Stimulated activated CD8-positive, alpha-beta memory T cell treated with anti-CD3 and anti-CD28 coated beads, Interleukin-2, amount 100 ng/mL, for 48 hours (primary cell): ENCODE measurements around the gene SMIM44.

Source experiments
- DNase-seq, 2 donors: peaks; one replicate each; pipeline ENCODE4 v3.0.0-alpha.2; 2020; ENCODE audit warnings: low read depth in 2 of 2

The SMIM44 gene

DNA sequence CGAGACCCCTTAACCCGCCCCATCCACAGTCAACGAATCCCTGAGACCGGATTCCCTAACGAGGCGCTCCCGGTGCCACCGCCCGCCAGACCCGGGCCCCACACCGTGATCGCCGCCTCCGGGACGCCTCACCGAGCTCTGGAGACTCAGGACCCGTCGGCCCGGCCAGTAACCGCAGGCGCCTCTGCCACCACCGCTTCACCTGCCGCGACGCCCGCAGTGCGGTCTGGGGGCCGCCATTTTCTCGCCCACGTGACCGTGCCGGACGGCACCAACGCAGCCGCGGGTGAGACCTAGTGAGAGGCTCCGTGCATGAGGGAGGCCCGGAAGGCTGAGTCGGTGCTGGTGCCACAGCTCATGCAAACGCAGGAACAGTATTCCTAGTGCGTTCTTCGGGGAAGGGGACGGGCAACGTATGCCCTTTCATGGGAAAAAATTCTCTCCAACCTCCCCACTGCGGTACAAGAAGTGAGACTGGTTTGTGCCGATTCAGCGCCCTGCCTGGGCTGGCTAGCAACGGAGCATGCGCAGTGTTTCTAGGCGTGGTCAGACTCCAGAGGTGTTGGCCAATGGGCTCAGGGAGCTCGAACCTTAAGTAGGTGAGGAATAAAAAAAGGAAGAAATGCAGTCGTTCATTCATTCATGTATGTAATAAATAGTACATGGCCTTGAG lies 17.3 kb upstream of the SMIM44 start, which contains the start of gene DOHH:
TSS of gene DOHH (minus strand) at position 246 of the 673 bp plus-strand sequence. CDS start 3,860 bp downstream, outside the sequence.
- DNase-seq, result peak; percentile 93 to 94

DNA sequence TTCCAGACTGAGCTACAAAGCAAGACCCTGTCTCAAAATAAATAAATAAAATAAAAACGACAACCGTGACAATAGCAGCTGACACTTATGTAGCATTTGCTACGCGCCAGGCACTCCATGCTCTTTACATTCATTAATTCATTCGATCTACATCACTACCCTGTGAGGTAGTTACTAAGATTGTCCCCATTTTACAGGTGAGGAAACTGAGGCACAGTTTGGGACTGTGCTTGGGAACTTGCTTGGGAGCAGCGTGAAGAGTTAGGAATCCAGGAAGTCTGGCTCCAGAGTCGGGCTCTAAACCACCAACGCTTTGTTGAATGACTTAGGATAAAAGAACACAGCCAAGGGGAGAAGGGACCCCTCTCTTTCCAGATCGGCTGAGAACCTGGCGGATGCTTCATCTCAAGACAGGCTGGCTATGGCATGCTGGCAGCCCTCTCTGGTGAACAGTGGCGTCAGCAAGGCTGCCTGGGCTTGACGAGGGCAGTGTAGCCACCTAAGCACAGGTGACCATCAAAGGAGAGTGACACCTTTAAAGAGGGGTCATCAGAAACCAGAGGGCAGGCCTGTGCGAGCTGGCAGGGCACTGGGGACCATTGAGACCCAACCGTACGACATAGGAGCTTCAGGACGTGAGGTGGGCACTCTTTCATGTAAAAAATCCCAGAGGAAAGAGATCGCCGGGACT lies 16.6 kb upstream of the SMIM44 start:
- no peak for DNase-seq

DNA sequence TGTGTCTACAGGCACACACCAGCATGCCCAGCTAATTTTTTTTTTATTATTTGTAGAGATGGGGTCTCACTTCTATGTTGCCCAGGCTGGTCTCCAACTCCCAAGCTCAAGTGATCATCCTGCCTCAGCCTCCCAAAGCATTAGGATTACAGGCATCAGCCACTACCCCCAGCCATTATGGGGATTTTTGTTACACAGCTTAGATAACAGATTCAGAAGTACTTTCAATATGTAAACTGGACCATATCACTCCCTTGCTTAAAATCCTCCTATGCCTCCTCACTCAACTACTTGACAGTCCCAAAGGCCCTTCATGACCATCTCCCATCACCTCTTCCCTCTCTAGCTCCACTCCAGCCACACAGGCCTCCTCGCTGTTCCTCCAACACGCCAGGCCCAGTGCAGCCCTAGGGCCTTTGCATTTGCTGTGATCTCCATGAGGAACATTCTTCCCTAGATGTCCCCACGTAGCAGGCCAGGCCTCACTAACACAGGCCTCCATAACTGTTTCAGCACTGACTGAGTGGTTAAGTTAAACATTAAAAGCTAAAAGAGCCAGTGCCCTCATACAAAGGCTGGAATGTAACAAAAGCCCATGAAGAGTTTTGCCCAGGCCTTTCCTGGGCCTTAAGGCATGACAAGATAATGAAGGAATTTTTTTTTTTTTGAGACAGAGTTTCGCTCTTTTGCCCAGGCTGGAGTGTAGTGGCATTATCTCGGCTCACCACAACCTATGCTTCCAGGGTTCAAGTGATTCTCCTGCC lies 14.7 kb upstream of the SMIM44 start:
- DNase-seq, result no peak

DNA sequence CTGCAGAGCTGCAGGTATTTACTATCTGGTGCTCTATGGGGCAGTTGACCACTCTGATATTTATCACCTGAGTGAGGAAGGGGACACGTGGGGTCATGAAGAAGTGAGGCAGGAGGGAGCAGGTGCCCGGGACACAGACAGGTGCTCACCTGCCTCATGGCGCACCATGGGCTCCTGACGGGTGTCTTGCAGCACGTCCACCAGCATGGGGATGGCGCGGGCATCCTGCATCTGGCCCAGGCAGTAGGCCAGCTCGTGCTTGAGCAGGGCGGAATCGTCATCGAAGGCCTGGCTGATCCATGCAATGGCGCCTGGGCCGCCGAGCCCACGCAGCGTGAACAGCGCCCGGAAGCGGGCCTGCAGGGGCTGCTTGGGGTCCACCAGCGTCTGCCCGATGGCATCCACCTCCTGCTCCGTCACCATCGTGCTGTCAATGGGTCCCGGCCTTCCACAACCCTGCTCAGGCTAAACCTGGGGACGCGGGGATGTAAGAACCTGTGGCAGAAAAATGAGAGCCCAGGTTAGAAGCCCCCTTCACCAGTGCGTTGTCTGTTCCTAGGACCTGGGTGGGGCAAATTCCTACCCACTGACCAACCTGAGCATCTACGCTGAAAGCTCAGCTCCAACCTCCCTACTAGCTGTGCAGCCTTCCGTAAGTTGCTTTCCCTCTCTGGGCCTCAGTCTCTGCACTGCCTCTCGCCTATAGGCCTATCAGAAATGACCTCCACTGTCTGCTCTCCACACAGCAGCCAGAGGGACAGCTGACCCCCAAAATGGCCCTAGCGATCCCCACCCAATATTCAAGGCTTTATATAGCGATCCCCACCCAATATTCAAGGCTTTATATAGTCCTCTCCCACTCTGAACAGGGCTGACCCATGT lies 13.4 kb upstream of the SMIM44 start:
- DNase-seq, result no peak

DNA sequence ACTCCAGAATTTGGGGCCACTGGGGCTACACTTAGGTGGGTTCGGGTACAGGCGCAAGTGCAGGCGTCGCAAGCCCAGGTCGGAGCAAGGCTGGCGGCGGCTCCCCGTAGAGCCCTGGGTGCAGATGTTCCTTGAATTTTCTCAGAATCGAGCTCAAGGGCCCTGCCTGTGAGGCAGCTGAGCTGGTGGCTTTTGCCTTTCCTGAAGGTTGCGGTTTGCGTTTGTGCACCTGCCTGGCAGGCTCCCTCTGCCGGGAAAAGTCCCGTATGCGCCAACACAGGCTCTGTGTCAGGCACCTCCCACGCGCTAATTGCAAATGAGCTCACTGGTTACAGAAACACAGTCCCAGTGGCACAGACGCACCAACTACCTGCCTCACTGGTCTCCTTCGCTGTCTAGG lies 11.3 kb upstream of the SMIM44 start:
- peak in 1 of 2 donors; percentile 27 for DNase-seq

DNA sequence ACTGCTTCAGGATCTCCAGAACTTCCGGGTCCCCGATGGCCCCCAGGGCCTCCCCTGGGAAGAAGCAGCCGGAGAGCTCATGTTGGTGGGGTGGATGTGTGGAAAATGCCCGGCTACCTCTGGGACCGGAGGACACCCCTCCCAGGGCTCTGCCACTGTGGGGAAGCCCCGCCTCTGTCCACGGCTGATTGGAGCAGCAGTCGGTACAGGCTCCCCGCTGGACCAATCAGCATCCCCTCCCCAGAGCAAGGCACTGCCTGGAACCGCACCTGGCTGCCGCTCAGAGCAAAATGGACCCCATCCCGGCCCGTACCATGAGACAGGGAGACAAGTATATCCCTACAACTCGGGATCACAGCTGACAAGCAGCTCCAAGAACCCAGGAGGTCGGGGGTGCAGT lies 10.8 kb upstream of the SMIM44 start:
- peak in 1 of 2 donors; percentile 41 for DNase-seq

DNA sequence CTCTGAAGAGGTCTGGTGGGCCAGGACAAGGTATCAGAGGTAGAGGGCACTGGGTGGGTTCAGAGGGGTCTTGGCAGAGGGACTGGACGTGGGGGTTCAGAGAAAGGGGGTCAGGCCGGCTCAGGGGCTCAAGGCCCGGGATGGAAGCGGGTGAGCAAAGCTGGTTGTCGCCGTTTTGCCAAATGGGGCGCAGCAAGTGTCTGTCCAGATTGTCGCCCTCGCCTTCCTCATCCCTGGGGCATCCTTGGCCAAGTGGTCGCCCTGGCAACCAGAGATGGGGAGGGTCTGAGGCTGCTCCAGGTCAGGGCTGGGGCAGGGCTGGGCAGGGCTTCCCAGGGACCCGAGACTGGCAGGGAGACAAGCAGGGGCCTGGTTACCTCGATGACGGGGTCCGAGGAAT lies 10.4 kb upstream of the SMIM44 start:
- DNase-seq, result no peak

DNA sequence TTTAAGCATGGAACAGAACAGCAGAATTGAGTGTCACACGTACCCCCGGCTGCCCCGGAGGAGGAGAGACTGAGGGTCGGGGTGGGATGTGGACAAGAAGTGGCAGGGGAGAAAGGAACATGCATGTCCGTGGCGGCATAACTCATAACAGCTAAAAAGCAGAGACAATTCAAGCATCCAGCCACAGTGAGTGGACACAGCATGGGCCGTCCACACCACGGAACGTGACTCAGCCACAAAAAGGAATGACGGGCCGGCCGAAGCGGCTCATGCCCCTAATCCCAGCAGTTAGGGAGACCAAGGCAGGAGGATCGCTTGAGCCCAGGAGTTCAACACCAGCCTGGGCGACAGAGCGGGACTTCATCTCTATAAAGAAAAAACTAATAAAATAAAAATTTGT lies 9.7 kb upstream of the SMIM44 start:
- no peak for DNase-seq

DNA sequence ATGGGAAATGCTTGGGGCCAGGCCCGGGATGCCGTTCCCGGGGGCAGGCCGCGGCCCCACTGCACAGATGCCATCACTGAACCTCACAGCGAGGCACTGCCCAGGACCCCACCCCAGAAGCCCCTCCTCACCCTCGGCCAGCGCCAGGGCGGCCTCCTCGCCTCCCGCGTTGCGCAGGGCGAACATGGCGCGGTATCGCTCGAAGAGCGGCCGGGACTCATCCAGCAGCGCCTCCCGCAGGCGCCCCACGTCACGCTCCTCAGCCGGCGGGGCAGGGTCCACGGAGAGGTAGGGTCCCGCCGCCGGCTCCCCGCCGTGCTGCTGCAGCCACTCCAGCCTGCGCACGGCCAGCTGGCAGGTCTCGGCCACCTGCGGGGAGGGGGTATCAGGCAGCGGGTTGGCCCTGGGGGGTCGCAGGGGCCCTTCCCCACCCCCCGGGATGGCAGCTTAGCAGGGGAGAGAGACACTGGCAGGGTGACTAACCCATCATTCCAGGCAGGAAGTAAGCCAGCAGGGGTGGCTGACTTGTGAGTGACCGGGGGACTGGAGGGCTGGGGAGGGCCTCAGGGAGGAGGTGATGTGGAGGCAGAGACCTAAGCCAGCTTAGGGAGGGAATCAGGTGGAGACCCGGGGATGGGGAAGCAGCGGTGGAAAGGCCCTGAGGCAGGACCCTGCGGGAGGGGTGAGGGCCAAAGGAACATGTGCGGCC lies 9.0 kb upstream of the SMIM44 start:
- DNase-seq, result no peak

DNA sequence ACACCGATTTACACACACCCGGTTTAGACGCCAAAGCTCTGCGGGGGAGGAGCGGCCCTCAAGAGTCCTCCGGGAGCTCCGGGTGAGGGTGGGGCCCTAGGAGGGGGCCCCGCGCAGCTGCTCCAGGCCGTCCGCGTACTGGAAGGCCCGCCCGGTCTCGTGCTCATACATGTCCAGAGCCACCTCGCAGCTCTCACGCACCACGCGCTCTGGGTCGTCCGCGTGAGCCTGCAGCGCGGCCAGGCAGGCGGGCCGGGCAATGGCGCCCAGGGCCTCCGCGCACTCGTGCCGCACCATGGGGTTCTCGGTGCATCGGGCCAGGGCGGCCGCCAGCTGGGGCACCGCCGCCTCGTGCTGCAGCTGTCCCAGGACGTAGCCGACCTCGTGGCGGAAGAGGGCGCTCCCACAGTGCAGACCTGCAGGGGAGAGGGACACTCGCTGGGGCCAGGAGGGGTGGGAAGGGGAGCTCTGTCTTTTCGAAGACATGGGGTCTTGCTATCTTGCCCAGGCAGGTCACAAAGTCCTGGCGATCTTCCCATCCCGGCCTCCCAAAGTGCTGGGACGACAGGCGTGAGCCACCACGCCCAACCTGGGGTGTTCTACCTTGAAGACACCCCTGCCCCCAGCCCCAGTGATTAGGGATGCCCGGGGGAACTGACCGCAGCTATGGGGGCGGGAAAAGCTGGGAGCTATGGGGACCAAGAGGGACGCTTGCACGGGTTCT lies 8.3 kb upstream of the SMIM44 start:
- no peak for DNase-seq

DNA sequence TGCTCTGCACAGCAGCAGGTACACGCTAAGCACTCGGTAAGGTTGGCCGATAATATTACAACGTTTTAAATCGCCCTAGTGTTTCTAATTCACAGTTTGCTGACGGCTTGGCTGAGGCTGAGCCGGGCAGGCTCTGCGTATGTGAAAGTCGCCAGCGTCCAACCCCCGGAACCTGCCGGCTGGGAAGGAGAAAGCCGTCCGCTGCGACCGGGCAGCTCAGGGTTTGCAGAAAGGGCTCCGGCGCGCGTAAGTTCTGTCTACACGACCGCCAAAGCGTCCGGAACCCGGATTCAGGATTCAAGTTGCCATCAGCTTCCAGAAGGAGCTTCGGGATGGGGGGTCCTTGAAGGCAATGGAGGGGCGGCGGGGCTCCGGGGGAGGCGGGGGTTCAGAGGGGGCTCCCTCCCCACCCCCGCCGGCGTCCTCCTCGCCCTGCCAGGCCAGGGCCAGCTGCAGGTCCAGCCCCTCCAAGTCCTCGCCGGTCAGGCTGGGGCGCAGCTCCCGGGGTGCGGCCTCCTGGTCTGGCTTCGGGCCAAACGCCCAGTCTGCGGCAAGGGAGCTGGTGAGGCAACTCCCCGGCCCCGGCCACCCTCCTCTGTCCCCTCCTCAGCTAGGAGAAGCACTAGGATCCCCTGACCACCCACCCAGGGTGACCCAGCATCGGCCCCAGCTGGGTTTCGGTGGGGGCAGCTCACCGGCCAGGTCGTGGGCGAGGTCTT lies 575 bp downstream of the SMIM44 start:
- DNase-seq, result no peak

DNA sequence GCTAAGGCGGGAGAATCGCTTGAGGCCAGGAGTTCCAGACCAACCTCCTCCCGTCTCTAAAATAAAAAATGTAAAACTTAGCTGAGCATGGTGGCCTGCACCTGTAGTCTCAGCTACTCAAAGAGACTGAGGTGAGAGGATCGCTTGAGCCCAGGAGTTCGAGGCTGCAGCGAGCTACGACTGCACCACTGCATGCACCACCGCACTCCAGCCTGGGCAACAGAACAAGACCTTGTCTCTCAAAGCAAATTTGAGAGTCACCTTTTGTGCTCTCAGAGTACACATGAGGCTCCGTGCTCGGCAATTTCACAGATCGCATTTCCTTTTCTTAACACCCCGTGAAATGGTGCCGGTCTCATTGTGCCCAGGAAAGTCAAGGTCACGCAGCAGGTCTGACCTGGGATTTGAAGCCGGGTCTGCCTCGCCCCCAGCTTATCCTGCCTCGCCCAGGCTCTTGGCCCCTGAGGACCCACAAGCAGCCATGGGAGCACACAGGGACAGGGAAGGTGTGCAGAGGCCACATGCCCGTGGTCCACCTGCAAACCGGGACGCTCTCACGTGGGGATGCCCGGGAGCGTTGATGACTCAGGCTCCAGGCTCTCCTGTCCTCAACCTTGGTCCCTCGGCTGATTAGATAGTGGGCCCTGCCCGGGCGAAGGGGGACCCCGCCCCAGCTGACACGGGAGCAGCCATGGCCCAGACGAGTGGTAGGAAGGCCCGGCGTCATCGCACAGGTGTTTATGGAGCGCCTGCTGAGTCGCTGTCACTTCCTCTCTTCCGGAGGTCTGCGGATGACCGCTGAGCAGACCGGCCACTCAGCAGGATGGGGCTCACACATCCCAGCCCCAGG lies 1.8 kb downstream of the SMIM44 start:
- DNase-seq, result no peak

DNA sequence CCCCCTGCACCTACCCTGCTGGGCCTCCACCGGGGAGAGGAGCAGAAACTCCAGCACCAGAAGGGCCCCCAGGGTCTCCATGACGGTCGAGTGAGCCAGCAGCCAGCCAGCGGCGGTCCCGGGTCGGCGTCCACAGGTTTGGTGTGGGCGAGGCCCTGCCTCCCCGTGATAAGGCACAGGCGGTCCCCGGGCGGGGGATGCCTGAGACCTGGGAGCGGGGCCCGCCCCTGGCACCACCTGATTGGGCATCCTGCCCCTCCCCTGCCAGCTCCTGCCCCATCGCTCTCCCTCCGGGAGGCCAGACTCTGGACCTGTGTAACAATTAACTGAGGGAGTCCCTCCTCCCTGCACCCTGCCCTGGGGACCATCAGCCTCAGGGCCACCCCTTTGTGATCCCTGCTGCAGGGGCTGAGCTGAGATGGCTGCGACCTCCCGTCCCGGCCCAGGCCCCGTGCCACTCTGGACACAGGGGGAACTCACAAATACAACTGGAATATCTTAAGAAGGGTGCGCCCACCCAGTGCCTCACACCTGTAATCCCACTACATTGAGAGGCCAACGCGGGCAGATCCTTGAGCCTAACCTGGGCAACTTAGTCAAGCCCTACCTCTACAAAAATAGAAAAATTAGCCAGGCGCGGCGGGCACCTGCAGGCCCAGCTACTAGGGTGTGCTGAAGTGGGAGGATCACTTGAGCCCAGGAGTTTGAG lies 2.7 kb downstream of the SMIM44 start, which contains the start of gene SMIM24:
TSS of gene SMIM24 (minus strand) at position 143 of the 709 bp plus-strand sequence. CDS start at position 81, 62 bp downstream.
- DNase-seq, result no peak

DNA sequence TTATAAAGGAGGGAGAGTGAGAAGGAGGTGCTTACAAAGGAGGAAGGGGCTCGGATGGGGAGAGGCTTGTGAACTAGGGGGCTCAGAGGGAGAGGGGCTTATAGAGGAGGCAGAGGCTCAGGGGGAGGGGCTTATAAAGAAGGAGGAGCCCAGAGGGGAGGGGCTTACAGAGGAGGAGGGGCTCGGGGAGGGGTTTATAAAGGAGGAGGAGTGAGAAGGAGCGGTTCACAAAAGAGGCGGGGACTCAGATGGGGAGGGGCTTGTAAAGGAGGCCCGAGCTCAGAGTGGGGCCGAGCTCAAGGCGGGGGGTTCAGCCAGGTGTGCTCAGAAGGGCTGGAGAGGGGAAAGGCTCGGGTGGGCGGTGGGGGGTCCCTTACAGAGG lies 3.4 kb downstream of the SMIM44 start:
- DNase-seq, result peak in 1 of 2 donors; percentile 26

DNA sequence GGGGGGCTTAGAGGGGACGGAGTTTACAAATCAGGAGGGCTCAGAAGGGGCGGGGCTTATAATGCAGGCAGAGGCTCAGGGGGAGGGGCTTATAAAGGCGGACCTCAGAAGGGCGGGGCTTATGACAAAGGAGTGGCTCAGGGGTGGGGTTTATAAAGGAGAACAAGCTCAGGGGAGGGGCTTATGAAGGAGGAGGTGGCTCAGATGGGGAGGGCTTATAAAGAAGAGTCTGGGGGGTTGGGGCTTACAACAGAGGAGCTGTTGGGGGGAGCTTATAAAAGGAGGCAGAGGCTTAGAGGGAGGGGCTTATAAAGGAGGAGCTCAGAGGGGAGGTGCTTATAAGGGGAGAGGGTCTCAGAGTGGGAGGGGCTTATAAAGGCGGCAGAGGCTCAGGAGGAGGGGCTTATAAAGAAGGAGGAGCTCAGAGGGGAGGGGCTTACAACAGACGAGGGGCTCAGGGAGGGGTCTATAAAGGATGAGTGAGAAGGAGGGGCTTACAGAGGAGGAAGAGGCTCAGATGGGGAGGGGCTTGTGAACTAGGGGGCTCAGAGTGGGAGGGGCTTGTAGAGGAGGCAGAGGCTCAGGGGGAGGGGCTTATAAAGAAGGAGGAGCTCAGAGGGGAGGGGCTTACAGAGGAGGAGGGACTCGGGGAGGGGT lies 3.9 kb downstream of the SMIM44 start:
- DNase-seq, result peak in 1 of 2 donors; percentile 28

DNA sequence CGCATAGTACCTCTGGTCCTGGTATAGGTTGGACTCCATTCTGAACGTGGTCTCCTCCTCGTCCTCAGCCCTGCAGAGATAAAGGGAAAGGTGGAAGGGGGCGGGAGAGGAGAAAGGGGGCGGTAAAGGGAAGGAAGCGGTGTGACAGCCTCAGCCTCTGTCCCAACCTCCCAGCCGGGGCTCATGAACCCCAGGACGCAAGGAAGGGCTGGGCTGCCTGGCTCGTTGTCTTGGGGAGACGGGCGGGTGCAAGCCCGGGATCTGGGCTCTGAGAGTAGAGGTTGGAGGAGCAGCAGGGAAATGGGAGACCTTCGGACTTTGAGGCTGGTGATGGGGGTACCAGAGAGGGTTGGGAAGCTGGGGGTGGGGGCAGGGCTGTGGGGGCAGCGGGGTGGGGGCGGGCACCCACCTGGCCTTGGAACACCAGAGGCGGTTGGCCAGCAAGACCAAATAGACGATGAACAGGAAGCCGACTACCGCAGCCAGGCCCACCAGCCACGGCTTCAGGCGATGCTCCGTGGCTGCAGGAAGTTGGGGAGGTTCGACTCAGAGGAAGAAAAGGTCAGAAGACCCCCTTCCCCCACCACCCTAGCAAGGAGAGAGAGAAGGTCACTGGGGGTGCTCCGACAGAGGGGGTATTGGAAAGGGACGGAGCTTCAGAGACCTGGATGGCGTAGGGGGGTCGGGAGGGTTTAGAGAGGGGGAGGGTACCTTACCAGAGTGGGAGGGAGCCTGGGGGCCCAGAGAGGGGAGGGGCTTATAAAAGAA lies 4.6 kb downstream of the SMIM44 start:
- no peak for DNase-seq

DNA sequence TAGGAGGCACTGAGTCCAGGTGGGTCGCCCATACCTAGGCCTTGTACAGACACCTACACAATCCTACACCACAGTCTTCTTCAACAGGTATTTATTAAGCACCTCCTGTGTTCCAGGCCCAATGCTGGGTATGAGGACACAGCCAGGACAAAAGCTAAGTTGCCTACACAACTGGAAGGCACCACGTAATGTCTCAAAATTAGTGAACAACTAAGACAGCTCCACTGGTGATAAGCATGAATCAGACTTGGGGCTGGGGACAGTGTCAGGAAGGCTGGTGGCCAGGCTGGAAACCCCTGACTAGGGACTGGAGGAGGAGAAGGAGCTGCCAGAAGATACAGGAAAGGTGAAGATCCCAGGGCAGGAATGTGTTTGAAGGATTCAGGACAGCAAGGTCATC lies 5.3 kb downstream of the SMIM44 start:
- no peak for DNase-seq
